GM23338 (cell line): ENCODE data around the gene IL13. TPM values are rescaled to one million over a fixed set of nuclear protein-coding genes. Genes with fewer than 3 reads are reported as not detected.

Experiments used
- ATAC-seq: fragments of 200-7000 bp; cut with Tn5 transposase; 3 replicates; pipeline ENCODE4 v1.9.1; 2020
- DNase-seq: peaks from one replicate; pipeline ENCODE4 v3.0.0-alpha.2; 2015; ENCODE audit warnings: low spot score
- H2AFZ ChIP-seq: fragments of 200-600 bp; sonication (generic); 2 replicates; pipeline ENCODE4 v1.8.0; 2016; ENCODE audit warnings: antibody characterized with exemption, mild to moderate bottlenecking, moderate library complexity
- H3F3A ChIP-seq: fragments of 200-600 bp; sonication (generic); replicated peaks from 2 replicates; pipeline ENCODE4 v1.8.0; 2017; ENCODE audit warnings: antibody characterized with exemption, mixed run types, low read depth
- H3K27ac ChIP-seq: fragments of 200-600 bp; sonication (generic); 2 replicates; pipeline ENCODE4 v1.6.1; 2016; ENCODE audit warnings: low read depth
- H3K27me3 ChIP-seq: fragments of 200-600 bp; sonication (generic); 2 replicates; pipeline ENCODE4 v1.8.0; 2016; ENCODE audit warnings: mild to moderate bottlenecking, mixed run types, moderate library complexity; ENCODE audit not compliant: insufficient read depth
- H3K36me3 ChIP-seq: fragments of 200-600 bp; sonication (generic); 2 replicates; pipeline ENCODE4 v1.8.0; 2016; ENCODE audit warnings: mild to moderate bottlenecking; ENCODE audit not compliant: insufficient read depth
- H3K4me1 ChIP-seq: fragments of 200-600 bp; sonication (generic); 2 replicates; pipeline ENCODE4 v1.8.0; 2016; ENCODE audit warnings: mild to moderate bottlenecking, moderate library complexity; ENCODE audit not compliant: insufficient read depth
- H3K4me2 ChIP-seq: fragments of 200-600 bp; sonication (generic); 2 replicates; pipeline ENCODE4 v1.7.1; 2017; ENCODE audit warnings: mixed run types
- H3K4me3 ChIP-seq: fragments of 200-600 bp; sonication (generic); 2 replicates; pipeline ENCODE4 v1.6.1; 2016; ENCODE audit warnings: mixed run types
- H3K79me2 ChIP-seq: fragments of 200-600 bp; sonication (generic); replicated peaks from 2 replicates; pipeline ENCODE4 v1.8.0; 2017; ENCODE audit warnings: mild to moderate bottlenecking; ENCODE audit not compliant: insufficient read depth
- H3K9me2 ChIP-seq: fragments of 200-600 bp; sonication (generic); 2 replicates; pipeline ENCODE4 v1.8.0; 2017; ENCODE audit not compliant: insufficient read depth
- H4K20me1 ChIP-seq: fragments of 200-600 bp; sonication (generic); replicated peaks from 2 replicates; pipeline ENCODE4 v1.8.0; 2017; ENCODE audit warnings: mild to moderate bottlenecking; ENCODE audit not compliant: insufficient read depth
- H3K27ac Mint-ChIP-seq: 2 replicates; pipeline ENCODE4 v1.8.0; 2020; ENCODE audit warnings: inconsistent platforms, mild to moderate bottlenecking, moderate library complexity, mixed read lengths
- H3K27me3 Mint-ChIP-seq: 3 replicates; pipeline ENCODE4 v1.8.0; 2022; ENCODE audit warnings: low read depth, mild to moderate bottlenecking, moderate library complexity, mixed read lengths, inconsistent platforms; ENCODE audit not compliant: insufficient read depth, poor library complexity
- H3K36me3 Mint-ChIP-seq: 3 replicates; pipeline ENCODE4 v1.8.0; 2021; ENCODE audit warnings: low read depth, mild to moderate bottlenecking, inconsistent platforms, moderate library complexity, mixed read lengths
- H3K4me1 Mint-ChIP-seq: 3 replicates; pipeline ENCODE4 v1.8.0; 2020; ENCODE audit warnings: mild to moderate bottlenecking, inconsistent platforms, mixed read lengths
- H3K4me3 Mint-ChIP-seq: 3 replicates; pipeline ENCODE4 v1.8.0; 2021; ENCODE audit warnings: moderate library complexity, mild to moderate bottlenecking, inconsistent platforms, mixed read lengths
- H3K9me3 Mint-ChIP-seq: 3 replicates; pipeline ENCODE4 v1.8.0; 2020; ENCODE audit warnings: moderate library complexity, mild to moderate bottlenecking, inconsistent platforms, mixed read lengths
- CTCF ChIP-seq, 2 experiments: fragments of 200-600 bp in 1 of 2; sonication (generic) in 1 of 2; conservative IDR thresholded peaks; 2 replicates each; pipeline versions ENCODE4 v1.5.1 to v1.6.1; 2016 to 2017; ENCODE audit warnings: antibody characterized with exemption in 2 of 2, low read depth in 2 of 2, mild to moderate bottlenecking in 2 of 2, moderate library complexity in 1 of 2
- EZH2 ChIP-seq: fragments of 200-600 bp; sonication (generic); IDR thresholded peaks from one replicate; pipeline ENCODE4 v1.8.0; 2017; ENCODE audit warnings: antibody characterized with exemption, mild to moderate bottlenecking, low read depth; ENCODE audit not compliant: unreplicated experiment
- JUNB ChIP-seq: IDR thresholded peaks from one replicate; pipeline ENCODE4 v1.6.1; 2016; ENCODE audit warnings: antibody characterized with exemption; ENCODE audit not compliant: unreplicated experiment
- POLR2AphosphoS5 ChIP-seq: IDR thresholded peaks from 2 replicates; pipeline ENCODE4 v1.6.1; 2016; ENCODE audit warnings: antibody characterized with exemption, low read depth
- STAT1 ChIP-seq: IDR thresholded peaks from one replicate; pipeline ENCODE4 v1.6.1; 2016; ENCODE audit warnings: antibody characterized with exemption; ENCODE audit not compliant: unreplicated experiment
- ZNF114 ChIP-seq: fragments of 250-450 bp; sonication (Bioruptor Pico); IDR thresholded peaks from 2 replicates; pipeline ENCODE4 v1.5.0; 2020; ENCODE audit warnings: mild to moderate bottlenecking, moderate library complexity
- ZNF331 ChIP-seq: fragments of 250-450 bp; sonication (Bioruptor Pico); IDR thresholded peaks from 2 replicates; pipeline ENCODE4 v1.5.0; 2020; ENCODE audit warnings: low read depth, mild to moderate bottlenecking, moderate library complexity
- ZNF462 ChIP-seq: fragments of 250-450 bp; sonication (Bioruptor Pico); IDR thresholded peaks from 2 replicates; pipeline ENCODE4 v1.5.0; 2020; ENCODE audit warnings: mild to moderate bottlenecking, moderate library complexity
- polyA plus RNA-seq: library from polyadenylated mRNA; unstranded; fragments of >200 nt; fragmentation: Nextera tagmentation; extraction: Ambion mirVana; gene quantifications from 2 replicates; pipeline ENCODE4 v1.2.1, GENCODE V29; 2016
- total RNA-seq: library from RNA; depleted of rRNA; stranded (reverse); fragments of >200 nt; shearing (Covaris generic); gene quantifications from 2 replicates; pipeline ENCODE4 v1.2.3, GENCODE V29; 2014

The IL13 gene
- total and polyA plus RNA-seq, 2 experiments from 2014 or later, result not detected

- no peaks in the 10 kb centered on the region for H3K27me3 ChIP-seq
- no peaks in the 10 kb centered on the region for H3K4me1 ChIP-seq
- no peak overlapping the region for H3K4me3 ChIP-seq
- no peak overlapping the region for H3K4me2 ChIP-seq
- H3F3A ChIP-seq, result no peaks in the 10 kb centered on the region
- H2AFZ ChIP-seq, result peak overlapping the region; percentile 18; the same call in 1 of the 2 replicates
- Mint-ChIP-seq H3K36me3 (no peaks in the 10 kb centered on the region; the same call in 2 of the 3 replicates), H3K27me3 (peaks cover 14% of the 10 kb centered on the region), H3K4me3 (no peak overlapping the region), H3K9me3 (no peaks in the 10 kb centered on the region; the same call in 2 of the 3 replicates), H3K4me1 (peaks cover 7% of the 10 kb centered on the region; the same call in 1 of the 3 replicates), H3K27ac (no peak overlapping the region)
- H4K20me1 ChIP-seq, result no peaks in the 10 kb centered on the region
- no peaks in the 10 kb centered on the region for H3K79me2 ChIP-seq
- H3K9me2 ChIP-seq, result peaks cover 2% of the 10 kb centered on the region; the same call in 1 of the 2 replicates
- ATAC-seq (no peak; the same call in 1 of the 3 replicates), DNase-seq (no peak)
- H3K36me3 ChIP-seq, result no peaks in the 10 kb centered on the region
- H3K27ac ChIP-seq, result no peak overlapping the region
- TF ChIP-seq JUNB (no peak), ZNF114 (CRISPR knock-in tag) (no peak), STAT1 (no peak), CTCF (conservative IDR thresholded peaks at IDR 0.05; ENCODE audit: low read depth in 2 of 2) (no peak), POLR2AphosphoS5 (no peak), ZNF331 (no peak), EZH2 (no peak), ZNF462 (CRISPR knock-in tag) (no peak)
Observed at GRCh38 chr5:132669966-132670882, 12.3 kb downstream of the IL13 start.
